Mesothelial cell of epicardium (in vitro differentiated cells): Measurements from ENCODE around the gene TACR2. TPM values are rescaled to one million over a fixed set of nuclear protein-coding genes. Genes with fewer than 3 reads are reported as not detected.

Experiments
- DNase-seq, 2 experiments: peaks; one replicate each; pipeline ENCODE4 v3.0.0; 2021; ENCODE audit warnings: low spot score in 2 of 2; ENCODE audit not compliant: unreplicated experiment in 2 of 2
- H3K27ac Mint-ChIP-seq: 2 replicates; pipeline ENCODE4 v1.8.0; 2021; ENCODE audit warnings: mixed read lengths
- H3K27me3 Mint-ChIP-seq: 2 replicates; pipeline ENCODE4 v1.8.0; 2021; ENCODE audit warnings: low read depth, mixed read lengths
- H3K36me3 Mint-ChIP-seq: 2 replicates; pipeline ENCODE4 v1.8.0; 2021; ENCODE audit warnings: mixed read lengths
- H3K4me1 Mint-ChIP-seq: 2 replicates; pipeline ENCODE4 v1.8.0; 2021; ENCODE audit warnings: mixed read lengths
- H3K4me3 Mint-ChIP-seq: 2 replicates; pipeline ENCODE4 v1.8.0; 2021; ENCODE audit warnings: mild to moderate bottlenecking, moderate library complexity, mixed read lengths
- H3K9me3 Mint-ChIP-seq: 2 replicates; pipeline ENCODE4 v1.8.0; 2021; ENCODE audit warnings: mixed read lengths
- total RNA-seq: library from RNA; stranded (reverse); gene quantifications from 3 replicates; pipeline ENCODE4 v1.2.1, GENCODE V29; 2021
- TF ChIP-seq, protein P1 (sequence below): fragments of 200-600 bp; sonication (generic); IDR thresholded peaks from one replicate; pipeline ENCODE4 v1.5.0; 2021; ENCODE audit warnings: antibody characterized with exemption; ENCODE audit not compliant: unreplicated experiment

Gene TACR2
- total RNA-seq, 1 donor from 2014 or later: not detected

DNA sequence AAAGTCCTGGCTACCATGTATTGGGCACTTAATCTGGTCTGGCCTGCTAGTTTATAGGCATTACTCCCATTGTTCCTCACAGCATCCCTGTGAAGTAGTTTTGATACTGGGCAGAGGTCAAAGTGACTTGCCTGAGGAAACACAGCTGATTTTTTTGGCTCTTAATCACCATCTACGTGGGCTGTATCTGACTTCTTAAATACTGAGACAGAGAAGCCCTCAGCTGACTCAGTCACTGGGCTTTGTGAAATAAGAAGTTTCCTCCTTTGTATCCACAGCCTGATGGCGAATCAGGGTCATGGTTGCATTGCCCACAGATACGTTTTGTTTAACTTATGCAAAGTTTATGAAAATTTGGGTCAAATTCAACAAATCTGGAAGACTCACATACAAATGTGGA is 13.2 kb downstream of the TACR2 start:
- no peak for DNase-seq
- peaks cover 13% of the 10 kb centered on the region for H3K4me1 Mint-ChIP-seq
- H3K27me3 Mint-ChIP-seq: no peaks in the 10 kb centered on the region
- no peak overlapping the region for H3K4me3 Mint-ChIP-seq
- H3K27ac Mint-ChIP-seq: no peak overlapping the region
- TF ChIP-seq, protein P1, sequence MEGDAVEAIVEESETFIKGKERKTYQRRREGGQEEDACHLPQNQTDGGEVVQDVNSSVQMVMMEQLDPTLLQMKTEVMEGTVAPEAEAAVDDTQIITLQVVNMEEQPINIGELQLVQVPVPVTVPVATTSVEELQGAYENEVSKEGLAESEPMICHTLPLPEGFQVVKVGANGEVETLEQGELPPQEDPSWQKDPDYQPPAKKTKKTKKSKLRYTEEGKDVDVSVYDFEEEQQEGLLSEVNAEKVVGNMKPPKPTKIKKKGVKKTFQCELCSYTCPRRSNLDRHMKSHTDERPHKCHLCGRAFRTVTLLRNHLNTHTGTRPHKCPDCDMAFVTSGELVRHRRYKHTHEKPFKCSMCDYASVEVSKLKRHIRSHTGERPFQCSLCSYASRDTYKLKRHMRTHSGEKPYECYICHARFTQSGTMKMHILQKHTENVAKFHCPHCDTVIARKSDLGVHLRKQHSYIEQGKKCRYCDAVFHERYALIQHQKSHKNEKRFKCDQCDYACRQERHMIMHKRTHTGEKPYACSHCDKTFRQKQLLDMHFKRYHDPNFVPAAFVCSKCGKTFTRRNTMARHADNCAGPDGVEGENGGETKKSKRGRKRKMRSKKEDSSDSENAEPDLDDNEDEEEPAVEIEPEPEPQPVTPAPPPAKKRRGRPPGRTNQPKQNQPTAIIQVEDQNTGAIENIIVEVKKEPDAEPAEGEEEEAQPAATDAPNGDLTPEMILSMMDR: no peak
- H3K9me3 Mint-ChIP-seq: no peaks in the 10 kb centered on the region
- peaks cover 30% of the 10 kb centered on the region for H3K36me3 Mint-ChIP-seq

DNA sequence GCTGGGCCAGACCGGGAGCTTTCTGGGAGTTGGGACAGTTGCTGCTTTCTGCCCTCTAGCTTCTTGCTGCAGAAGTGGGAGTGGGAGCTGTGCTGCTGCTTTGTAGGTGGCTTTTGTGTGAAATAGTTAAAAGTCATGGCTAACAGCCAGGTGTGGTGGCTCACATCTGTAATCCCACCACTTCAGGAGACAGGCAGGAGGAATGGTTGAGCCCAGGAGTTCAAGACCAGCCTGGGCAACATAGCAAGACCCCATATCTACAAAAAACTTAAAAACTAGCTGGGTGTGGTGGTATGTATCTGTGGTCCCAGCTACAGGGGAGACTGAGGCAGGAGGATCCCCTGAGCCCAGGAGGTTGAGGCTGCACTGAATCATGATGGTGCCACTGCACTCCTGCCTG is 13.7 kb downstream of the TACR2 start:
- no peak for DNase-seq
- TF ChIP-seq, protein P1: no peak
- Mint-ChIP-seq H3K27ac (no peak overlapping the region), H3K4me3 (no peak overlapping the region), H3K36me3 (peaks cover 31% of the 10 kb centered on the region), H3K27me3 (no peaks in the 10 kb centered on the region), H3K9me3 (no peaks in the 10 kb centered on the region), H3K4me1 (peaks cover 12% of the 10 kb centered on the region)

DNA sequence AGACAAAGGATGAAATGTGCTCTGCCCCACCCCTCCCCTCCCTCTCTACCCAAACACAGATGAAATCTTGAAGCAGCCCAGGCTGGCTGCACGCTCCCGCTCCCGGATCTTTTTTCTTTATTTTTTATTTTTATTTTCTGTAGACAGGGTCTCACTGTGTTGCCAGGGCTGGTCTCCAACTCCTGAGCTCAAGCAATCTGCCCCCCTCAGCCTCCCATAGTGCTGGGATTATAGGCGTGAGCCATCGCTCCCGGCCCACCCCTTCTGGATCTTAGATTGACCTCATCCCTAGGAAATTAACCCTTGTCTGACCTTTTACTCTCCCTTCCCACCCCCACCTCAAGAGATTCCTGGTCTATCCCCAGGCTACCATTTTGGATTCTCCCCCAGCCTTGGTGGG is 14.3 kb downstream of the TACR2 start:
- no peak overlapping the region for H3K27ac Mint-ChIP-seq
- no peak for DNase-seq
- H3K4me1 Mint-ChIP-seq: peaks cover 12% of the 10 kb centered on the region
- H3K9me3 Mint-ChIP-seq: no peaks in the 10 kb centered on the region
- H3K27me3 Mint-ChIP-seq: no peaks in the 10 kb centered on the region
- TF ChIP-seq, protein P1: no peak
- no peak overlapping the region for H3K4me3 Mint-ChIP-seq
- H3K36me3 Mint-ChIP-seq: peaks cover 31% of the 10 kb centered on the region

DNA sequence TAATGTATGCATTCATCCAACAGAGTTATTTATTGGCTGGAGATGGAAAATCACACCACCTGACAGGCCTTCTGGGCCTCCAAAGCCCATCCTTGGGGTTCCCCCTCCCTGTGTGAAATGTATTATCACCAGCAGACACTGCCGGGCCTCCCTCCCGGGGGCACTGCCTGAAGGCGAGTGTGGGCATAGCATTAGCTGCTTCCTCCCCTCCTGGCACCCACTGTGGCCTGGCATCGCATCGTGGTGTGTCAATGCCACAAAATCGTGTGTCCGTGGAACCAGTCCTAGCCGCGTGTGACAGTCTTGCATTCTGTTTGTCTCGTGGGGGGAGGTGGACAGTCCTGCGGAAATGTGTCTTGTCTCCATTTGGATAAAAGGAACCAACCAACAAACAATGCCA is 15.3 kb downstream of the TACR2 start:
- H3K36me3 Mint-ChIP-seq: peaks cover 36% of the 10 kb centered on the region
- no peaks in the 10 kb centered on the region for H3K27me3 Mint-ChIP-seq
- no peaks in the 10 kb centered on the region for H3K9me3 Mint-ChIP-seq
- TF ChIP-seq, protein P1: no peak
- no peak for DNase-seq
- no peak overlapping the region for H3K4me3 Mint-ChIP-seq
- H3K27ac Mint-ChIP-seq: no peak overlapping the region
- H3K4me1 Mint-ChIP-seq: peaks cover 8% of the 10 kb centered on the region

DNA sequence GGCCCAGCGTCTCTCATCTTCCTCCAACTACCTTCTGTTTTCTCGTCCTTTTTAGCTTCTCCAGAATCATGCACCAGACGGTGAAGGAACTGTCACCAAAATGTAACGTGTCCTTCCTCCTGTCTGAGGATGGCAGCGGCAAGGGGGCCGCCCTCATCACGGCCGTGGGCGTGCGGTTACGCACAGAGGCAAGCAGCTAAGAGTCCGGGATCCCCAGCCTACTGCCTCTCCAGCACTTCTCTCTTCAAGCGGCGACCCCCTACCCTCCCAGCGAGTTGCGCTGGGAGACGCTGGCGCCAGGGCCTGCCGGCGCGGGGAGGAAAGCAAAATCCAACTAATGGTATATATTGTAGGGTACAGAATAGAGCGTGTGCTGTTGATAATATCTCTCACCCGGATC is 15.8 kb downstream of the TACR2 start:
- Mint-ChIP-seq H3K4me1 (peaks cover 7% of the 10 kb centered on the region), H3K36me3 (peaks cover 38% of the 10 kb centered on the region), H3K27ac (no peak overlapping the region), H3K27me3 (no peaks in the 10 kb centered on the region), H3K9me3 (no peaks in the 10 kb centered on the region), H3K4me3 (no peak overlapping the region)
- DNase-seq: no peak
- TF ChIP-seq, protein P1: no peak

DNA sequence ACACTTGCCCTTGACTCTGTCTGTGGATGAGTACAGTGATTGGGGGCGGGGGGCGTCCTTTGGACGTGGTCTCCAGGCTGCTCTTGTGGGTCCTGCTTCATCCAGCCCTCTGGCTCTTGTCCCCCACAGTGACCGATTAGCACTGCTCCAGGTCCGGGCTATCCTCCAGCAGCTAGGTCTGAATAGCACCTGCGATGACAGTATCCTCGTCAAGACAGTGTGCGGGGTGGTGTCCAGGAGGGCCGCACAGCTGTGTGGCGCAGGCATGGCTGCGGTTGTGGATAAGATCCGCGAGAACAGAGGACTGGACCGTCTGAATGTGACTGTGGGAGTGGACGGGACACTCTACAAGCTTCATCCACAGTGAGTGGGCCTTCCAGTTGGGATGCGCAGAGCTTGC is 18.3 kb downstream of the TACR2 start:
- Mint-ChIP-seq H3K27me3 (no peaks in the 10 kb centered on the region), H3K9me3 (no peaks in the 10 kb centered on the region), H3K4me1 (peaks cover 7% of the 10 kb centered on the region), H3K36me3 (peaks cover 31% of the 10 kb centered on the region), H3K27ac (peak overlapping the region; percentile 93), H3K4me3 (no peak overlapping the region)
- TF ChIP-seq, protein P1: no peak
- DNase-seq: no peak
